Thyroid gland (tissue), 4 donors: ENCODE results near the gene SP110. TPM values are rescaled to one million over a fixed set of nuclear protein-coding genes. Genes with fewer than 3 reads are reported as not detected.

ENCODE experiments used
- DNase-seq, 2 donors: peaks; one replicate each; pipeline ENCODE4 v3.0.0-alpha.2; 2019
- H3K27ac ChIP-seq, 3 donors: fragments of 200-600 bp; sonication (generic); 1 replicate in 2 of 3; 2 replicates in 1 of 3; pipeline ENCODE4 v1.5.1; 2016 to 2019; ENCODE audit warnings: mild to moderate bottlenecking in 1 of 3, moderate library complexity in 1 of 3
- H3K27me3 ChIP-seq: fragments of 200-600 bp; sonication (generic); one replicate; pipeline ENCODE4 v1.5.1; 2019
- H3K36me3 ChIP-seq, 2 donors: fragments of 200-600 bp; sonication (generic); one replicate each; pipeline ENCODE4 v1.5.1; 2016 to 2019
- H3K4me1 ChIP-seq, 2 donors: fragments of 200-600 bp; sonication (generic); one replicate each; pipeline ENCODE4 v1.5.1; 2017 to 2019
- H3K4me3 ChIP-seq, 3 donors: fragments of 200-600 bp; sonication (generic); replicated peaks in 1 of 3; 1 replicate in 2 of 3; 2 replicates in 1 of 3; pipeline ENCODE4 v1.5.1; 2016; ENCODE audit warnings: mild to moderate bottlenecking in 1 of 3
- H3K9me3 ChIP-seq: fragments of 200-600 bp; sonication (generic); one replicate; pipeline ENCODE4 v1.5.1; 2017
- POLR2A ChIP-seq, 2 donors: fragments of 450-650 bp; IDR thresholded peaks; one replicate each; pipeline ENCODE4 v1.6.1; 2017; ENCODE audit warnings: antibody characterized with exemption in 2 of 2, mild to moderate bottlenecking in 2 of 2, moderate library complexity in 1 of 2
- WGBS, 2 donors: methylation state at CpG; one replicate each; pipeline ENCODE4 v1.1.5; 2017; 5-methylcytosine and 5-hydroxymethylcytosine counted together
- intact Hi-C: fragments of 100-400 bp; cut with DNase I; formaldehyde crosslinking; loops from one replicate; pipeline ENCODE4 v1.15.1; 2023
- total RNA-seq, 4 donors: library from RNA; depleted of rRNA; stranded (reverse); fragments of >200 nt; gene quantifications; one replicate each; pipeline ENCODE4 v1.2.3, GENCODE V29; 2016
- TF ChIP-seq, protein P1 (sequence below), 6 experiments: fragments of 200-600 bp in 3 of 6; fragments of 450-650 bp in 3 of 6; sonication (generic) in 3 of 6; IDR thresholded peaks; one replicate each; pipeline ENCODE4 v1.5.1; 2016 to 2019; ENCODE audit warnings: antibody characterized with exemption in 6 of 6, mild to moderate bottlenecking in 2 of 6, inconsistent platforms in 1 of 6, moderate library complexity in 1 of 6

The SP110 gene
- total RNA-seq, 4 donors from 2014 or later, result 17.7 to 66.2 (median 23.5) TPM

DNA sequence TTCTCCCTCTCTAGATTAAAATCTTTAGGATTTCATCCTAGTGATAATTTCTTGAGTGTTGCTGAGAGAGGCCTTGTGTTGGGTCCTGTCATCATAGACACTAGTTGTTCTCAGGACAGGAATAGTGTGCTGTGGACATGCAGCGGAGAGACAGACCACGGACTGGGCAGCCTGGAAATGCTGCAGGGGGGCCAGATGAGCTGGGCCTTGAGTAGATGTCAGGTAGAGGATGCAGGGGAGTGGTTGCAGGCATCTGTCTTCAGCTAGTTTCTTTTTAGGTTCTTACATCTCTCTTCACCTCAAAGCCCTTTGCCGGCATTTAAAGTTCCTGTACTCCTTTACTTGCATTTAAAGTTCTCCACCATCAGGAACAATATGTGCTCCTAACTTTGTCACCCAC lies 42.8 kb downstream of the SP110 start:
- peaks cover 14 to 23% of the 10 kb centered on the region in 2 donors for H3K36me3 ChIP-seq

DNA sequence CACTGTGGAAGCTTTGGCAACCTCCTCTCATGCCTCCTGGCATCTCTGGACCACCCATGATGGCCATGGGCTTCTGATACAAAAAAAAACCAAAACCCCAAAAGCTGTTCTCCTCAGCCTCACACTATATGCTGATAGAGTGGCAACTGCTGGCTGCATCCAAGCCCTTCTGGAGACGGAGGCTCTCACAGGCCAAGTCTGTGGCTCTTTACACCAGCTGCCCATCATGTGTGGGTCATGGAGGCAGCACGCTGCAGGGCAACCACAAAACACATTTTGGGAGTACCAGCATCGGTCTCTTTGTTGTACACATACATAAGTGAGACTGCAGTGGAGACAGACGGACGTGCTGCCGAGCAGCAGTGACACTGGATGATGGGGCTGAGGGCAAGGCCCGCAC lies 45.3 kb downstream of the SP110 start:
- no peak for DNase-seq
- peaks cover 14 to 23% of the 10 kb centered on the region in 2 donors for H3K36me3 ChIP-seq

More for the DNA sequence above, 42.8 kb downstream of the SP110 start:
- intact Hi-C loops, result no loop called here
- WGBS, 2 donors, result 98 to 99% methylated on average over 3 of the region's 3 CpGs
- no peaks in the 10 kb centered on the region for H3K27me3 ChIP-seq
- H3K4me3 ChIP-seq, result no peak overlapping the region
- no peak for DNase-seq
- H3K9me3 ChIP-seq, result no peaks in the 10 kb centered on the region
- TF ChIP-seq, protein P1, sequence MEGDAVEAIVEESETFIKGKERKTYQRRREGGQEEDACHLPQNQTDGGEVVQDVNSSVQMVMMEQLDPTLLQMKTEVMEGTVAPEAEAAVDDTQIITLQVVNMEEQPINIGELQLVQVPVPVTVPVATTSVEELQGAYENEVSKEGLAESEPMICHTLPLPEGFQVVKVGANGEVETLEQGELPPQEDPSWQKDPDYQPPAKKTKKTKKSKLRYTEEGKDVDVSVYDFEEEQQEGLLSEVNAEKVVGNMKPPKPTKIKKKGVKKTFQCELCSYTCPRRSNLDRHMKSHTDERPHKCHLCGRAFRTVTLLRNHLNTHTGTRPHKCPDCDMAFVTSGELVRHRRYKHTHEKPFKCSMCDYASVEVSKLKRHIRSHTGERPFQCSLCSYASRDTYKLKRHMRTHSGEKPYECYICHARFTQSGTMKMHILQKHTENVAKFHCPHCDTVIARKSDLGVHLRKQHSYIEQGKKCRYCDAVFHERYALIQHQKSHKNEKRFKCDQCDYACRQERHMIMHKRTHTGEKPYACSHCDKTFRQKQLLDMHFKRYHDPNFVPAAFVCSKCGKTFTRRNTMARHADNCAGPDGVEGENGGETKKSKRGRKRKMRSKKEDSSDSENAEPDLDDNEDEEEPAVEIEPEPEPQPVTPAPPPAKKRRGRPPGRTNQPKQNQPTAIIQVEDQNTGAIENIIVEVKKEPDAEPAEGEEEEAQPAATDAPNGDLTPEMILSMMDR (IDR thresholded peaks at IDR 0.05), result no peak
- TF ChIP-seq POLR2A (IDR thresholded peaks at IDR 0.05), result no peak
- H3K27ac ChIP-seq, result no peak overlapping the region
- H3K4me1 ChIP-seq, result no peaks in the 10 kb centered on the region

DNA sequence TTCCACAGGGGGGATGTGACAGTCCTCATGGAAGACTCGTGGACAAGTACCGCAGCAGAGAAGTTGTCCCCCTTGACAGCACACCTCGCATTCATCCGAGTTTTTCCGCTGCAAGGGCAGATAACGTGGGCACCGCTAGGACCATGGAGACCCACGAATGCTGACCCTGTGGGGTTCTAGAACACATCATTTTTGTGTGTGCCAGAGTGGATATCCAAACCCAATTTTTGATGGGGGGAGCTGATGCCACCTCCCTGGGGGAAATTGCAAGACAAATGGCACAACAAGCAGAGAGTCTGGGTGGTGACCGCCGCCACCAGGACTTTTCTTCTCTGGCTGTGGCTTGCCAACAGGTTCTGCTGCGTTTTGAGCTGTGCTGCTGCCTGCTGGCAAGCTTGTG lies 46.9 kb downstream of the SP110 start:
- Histone ChIP-seq H3K9me3 (no peaks in the 10 kb centered on the region), H3K27ac (no peak overlapping the region), H3K4me1 (no peaks in the 10 kb centered on the region), H3K36me3 (peaks cover 14 to 16% of the 10 kb centered on the region in 2 donors), H3K4me3 (no peak overlapping the region), H3K27me3 (no peaks in the 10 kb centered on the region)
- intact Hi-C loops, result no loop called here
- no peak for DNase-seq
- 96 to 100% methylated on average over 10 to 11 of the region's 11 CpGs for WGBS, 2 donors
- TF ChIP-seq POLR2A (IDR thresholded peaks at IDR 0.05), result no peak
- TF ChIP-seq, protein P1 (IDR thresholded peaks at IDR 0.05), result no peak

More for the DNA sequence above, 45.3 kb downstream of the SP110 start:
- Histone ChIP-seq H3K4me1 (no peaks in the 10 kb centered on the region), H3K4me3 (no peak overlapping the region), H3K27me3 (no peaks in the 10 kb centered on the region), H3K27ac (no peak overlapping the region), H3K9me3 (no peaks in the 10 kb centered on the region)
- 96 to 98% methylated on average over 6 of the region's 7 CpGs for WGBS, 2 donors
- TF ChIP-seq POLR2A (IDR thresholded peaks at IDR 0.05), result no peak
- TF ChIP-seq, protein P1 (IDR thresholded peaks at IDR 0.05), result no peak
- intact Hi-C loops, result no loop called here

DNA sequence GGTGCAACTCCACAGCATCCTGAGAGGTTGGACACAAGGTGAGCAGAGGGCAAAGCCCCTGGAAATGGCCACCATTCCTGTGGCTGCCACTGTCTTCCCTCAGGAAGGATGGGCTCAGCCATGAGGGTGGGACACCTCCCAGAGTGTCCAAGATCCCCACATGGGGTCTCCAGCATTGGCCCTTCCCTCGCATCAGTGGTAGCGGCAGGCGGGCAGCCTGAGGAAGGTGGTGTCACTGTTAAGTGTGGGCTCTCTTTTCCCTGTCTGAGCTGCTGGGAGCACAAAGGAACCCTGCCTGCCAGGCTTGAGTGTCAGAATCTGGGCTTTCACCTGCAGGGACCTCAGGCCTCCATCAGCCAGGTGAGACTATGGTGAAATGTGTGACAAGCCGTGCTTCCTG lies 47.6 kb downstream of the SP110 start:
- no peak overlapping the region for H3K27ac ChIP-seq
- no peaks in the 10 kb centered on the region for H3K27me3 ChIP-seq
- no peaks in the 10 kb centered on the region for H3K4me1 ChIP-seq
- TF ChIP-seq, protein P1 (IDR thresholded peaks at IDR 0.05), result no peak
- TF ChIP-seq POLR2A (IDR thresholded peaks at IDR 0.05), result no peak
- H3K4me3 ChIP-seq, result no peak overlapping the region
- no peaks in the 10 kb centered on the region for H3K9me3 ChIP-seq
- DNase-seq, result no peak
- intact Hi-C loops, result no loop called here
- WGBS, 2 donors, result 100% methylated on average over 3 of the region's 4 CpGs; no CpG with 5 or more reads in 1 of the 2 donors
- peaks cover 10 to 14% of the 10 kb centered on the region in 2 donors for H3K36me3 ChIP-seq

DNA sequence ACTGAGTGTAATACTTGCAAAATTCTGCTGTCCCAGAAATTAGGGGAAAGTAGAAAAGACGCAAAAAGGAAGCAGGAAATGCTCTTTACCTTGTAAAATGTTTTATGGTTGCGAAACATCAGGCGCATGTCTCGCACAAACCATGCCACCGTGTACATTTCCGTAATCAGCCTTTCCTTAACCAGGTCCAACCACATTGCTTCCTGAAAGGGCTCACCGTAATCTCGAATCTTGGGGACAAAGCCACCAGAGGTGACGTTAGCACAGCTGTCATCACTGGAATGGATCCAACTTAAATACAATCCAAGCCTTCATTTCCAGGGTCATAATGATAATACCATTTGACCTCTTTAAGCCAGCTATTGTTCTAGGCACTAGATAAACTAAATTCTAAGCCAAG lies 49.3 kb downstream of the SP110 start:
- Histone ChIP-seq H3K4me3 (no peak overlapping the region), H3K4me1 (no peaks in the 10 kb centered on the region), H3K36me3 (peaks cover 0 to 7% of the 10 kb centered on the region in 2 donors), H3K9me3 (no peaks in the 10 kb centered on the region), H3K27me3 (no peaks in the 10 kb centered on the region), H3K27ac (no peak overlapping the region)
- DNase-seq, result no peak
- TF ChIP-seq POLR2A (IDR thresholded peaks at IDR 0.05), result no peak
- TF ChIP-seq, protein P1 (IDR thresholded peaks at IDR 0.05), result no peak
- intact Hi-C loops, result no loop called here
- 89 to 90% methylated on average over 9 of the region's 9 CpGs for WGBS, 2 donors
